ENCODE data around the gene TANC1.

DNA sequence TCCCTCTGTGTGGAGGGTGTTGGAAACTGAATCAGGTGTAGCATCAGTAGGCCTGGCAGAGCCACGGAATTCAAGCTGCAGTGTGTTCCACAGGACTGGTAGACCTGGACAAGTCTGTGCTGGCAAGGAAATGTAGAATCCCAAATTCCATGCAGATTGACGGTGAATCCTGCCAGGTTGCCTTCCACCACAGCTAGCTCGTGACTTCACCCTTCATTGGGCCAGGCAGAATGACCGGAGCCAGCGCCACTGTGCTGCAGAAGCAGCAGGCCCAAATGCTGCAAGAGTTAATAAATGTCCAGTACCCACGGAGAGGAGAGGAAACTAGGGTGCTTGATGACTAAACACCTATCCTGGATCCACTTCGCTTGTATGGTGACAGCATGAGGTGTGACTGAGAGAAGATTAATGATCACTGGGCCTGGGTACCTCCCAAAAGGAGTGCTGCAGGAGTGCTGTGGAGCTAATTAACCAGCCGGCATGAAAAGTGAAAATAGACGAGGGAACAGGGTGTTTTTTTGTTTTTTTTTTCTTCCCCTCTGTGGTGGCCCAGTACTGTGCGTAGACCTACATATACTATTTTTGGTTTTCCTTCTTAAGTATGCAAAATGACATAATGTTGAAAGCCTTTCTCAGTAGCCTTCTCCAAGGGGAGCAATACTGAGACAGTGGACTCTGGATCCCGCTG is 122.2 kb downstream of the TANC1 start:
- TF ChIP-seq, protein P1, sequence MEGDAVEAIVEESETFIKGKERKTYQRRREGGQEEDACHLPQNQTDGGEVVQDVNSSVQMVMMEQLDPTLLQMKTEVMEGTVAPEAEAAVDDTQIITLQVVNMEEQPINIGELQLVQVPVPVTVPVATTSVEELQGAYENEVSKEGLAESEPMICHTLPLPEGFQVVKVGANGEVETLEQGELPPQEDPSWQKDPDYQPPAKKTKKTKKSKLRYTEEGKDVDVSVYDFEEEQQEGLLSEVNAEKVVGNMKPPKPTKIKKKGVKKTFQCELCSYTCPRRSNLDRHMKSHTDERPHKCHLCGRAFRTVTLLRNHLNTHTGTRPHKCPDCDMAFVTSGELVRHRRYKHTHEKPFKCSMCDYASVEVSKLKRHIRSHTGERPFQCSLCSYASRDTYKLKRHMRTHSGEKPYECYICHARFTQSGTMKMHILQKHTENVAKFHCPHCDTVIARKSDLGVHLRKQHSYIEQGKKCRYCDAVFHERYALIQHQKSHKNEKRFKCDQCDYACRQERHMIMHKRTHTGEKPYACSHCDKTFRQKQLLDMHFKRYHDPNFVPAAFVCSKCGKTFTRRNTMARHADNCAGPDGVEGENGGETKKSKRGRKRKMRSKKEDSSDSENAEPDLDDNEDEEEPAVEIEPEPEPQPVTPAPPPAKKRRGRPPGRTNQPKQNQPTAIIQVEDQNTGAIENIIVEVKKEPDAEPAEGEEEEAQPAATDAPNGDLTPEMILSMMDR (IDR thresholded peaks at IDR 0.05; ENCODE audit: borderline replicate concordance, extremely low read depth, low read length, poor library complexity, severe bottlenecking): no peak
- no peak for TF ChIP-seq EZH2 (IDR thresholded peaks at IDR 0.05; ENCODE audit: borderline replicate concordance, low read depth, low read length, severe bottlenecking)

Measured in DND-41 (cell line).